KOPT-K1 (cell line): Measurements from ENCODE around the gene RGS3.
A peak's percentile ranks its signal among the peaks of the same experiment; 100 is the strongest.

Experiments
- H3K27ac ChIP-seq: fragments of 200-600 bp; sonication (generic); 2 replicates; pipeline ENCODE4 v1.5.1; 2016; ENCODE audit warnings: antibody characterized with exemption, mild to moderate bottlenecking, low read depth, low read length; ENCODE audit not compliant: poor library complexity, severe bottlenecking
- H3K36me3 ChIP-seq: fragments of 200-600 bp; sonication (generic); 2 replicates; pipeline ENCODE4 v1.5.1; 2017; ENCODE audit warnings: antibody characterized with exemption, mild to moderate bottlenecking, low read length, moderate library complexity; ENCODE audit not compliant: insufficient read depth
- H3K9me3 ChIP-seq: fragments of 200-600 bp; sonication (generic); 2 replicates; pipeline ENCODE4 v1.5.1; 2017; ENCODE audit warnings: antibody characterized with exemption, low read length, mild to moderate bottlenecking; ENCODE audit not compliant: insufficient read depth, poor library complexity, severe bottlenecking

Gene RGS3

DNA sequence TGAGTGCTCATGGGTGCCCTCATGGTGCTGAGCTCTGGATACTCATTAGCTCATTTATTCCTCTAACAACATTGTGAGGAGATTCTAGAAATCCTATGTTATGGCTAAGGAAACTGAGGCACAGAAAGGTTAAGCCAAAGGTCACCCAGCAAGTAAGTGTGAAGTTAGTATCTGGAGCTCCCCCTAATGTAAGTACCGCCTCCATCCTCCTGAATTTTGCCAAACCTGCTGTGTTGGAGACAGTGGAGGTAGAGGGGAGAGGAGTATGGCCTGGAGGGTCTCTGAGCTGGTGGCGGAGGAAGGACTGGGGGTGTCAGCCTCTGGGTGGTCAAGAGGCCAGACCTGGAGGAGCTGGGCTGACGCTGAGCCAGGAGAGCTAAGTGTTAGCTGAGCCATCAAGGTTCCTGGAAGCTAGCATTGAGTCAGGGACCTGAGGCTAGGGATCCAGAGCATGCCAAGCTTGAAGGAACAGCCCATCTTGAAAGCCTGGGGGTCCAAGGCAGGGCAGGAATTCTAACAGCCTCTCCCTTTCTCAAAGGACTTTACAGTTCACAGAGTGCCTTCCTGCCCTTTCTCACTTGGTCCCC is 114.8 kb downstream of the RGS3 start:
- H3K27ac ChIP-seq: peak overlapping the region; percentile 97
- H3K36me3 ChIP-seq: peaks cover 12% of the 10 kb centered on the region; the same call in 1 of the 2 replicates
- no peaks in the 10 kb centered on the region for H3K9me3 ChIP-seq

DNA sequence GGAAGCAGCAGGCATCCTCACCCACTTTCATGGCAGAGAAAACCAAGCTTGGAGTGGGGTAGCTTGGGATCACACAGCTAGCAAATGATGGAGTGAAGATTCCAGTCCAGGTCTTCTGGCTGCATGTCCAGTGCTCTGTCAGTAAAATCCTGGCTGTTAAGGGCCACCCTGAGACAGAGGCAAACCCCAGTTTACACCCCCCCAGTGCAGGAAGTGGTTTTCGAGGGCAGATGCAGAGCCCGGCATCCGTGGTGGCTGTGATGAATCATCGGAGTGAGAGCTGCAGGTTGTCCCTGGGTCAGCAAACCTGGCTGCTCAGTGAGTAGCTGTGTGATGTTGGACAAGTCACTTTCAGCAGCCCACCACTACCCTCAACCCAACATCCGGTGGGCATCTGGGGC is 115.4 kb downstream of the RGS3 start:
- Histone ChIP-seq H3K36me3 (peaks cover 17% of the 10 kb centered on the region; the same call in 1 of the 2 replicates), H3K9me3 (no peaks in the 10 kb centered on the region), H3K27ac (peak overlapping the region; percentile 97)

DNA sequence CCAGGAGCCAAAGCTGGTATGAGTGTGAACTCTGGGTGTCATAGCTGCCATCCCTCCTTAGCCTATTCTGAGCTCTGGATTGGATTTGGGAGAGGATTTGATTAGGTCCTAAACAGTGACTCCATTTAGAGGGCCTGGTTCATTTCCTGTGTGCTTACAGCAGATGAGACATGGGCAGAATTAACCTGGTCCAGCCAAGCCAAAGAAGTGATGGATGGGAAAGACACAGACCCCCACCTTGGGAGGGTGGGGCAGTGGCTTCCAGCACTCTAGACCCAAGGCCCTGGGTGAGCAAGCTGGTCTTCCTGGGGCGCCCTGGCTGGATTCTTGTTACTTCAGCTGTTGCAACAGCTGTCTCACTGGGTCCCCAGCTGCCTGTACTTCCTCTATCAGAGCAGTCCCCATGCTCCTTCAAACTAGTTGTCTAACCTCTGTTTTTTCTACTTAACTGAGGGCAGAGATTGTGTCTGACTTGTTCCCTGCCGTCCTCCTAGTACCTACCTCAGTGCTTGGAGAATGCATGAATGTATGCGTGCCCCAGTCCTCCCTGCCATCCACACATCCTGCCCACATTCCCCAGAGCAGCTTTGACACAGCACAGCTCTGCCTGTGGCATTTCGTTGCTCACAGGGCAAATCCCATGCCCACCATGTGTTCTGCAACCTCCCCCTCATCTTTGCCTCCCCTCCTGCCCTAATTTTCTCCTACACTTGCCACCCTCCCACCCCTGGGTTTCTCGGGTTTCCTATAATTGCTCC is 115.9 kb downstream of the RGS3 start:
- H3K9me3 ChIP-seq: no peaks in the 10 kb centered on the region
- H3K27ac ChIP-seq: peak overlapping the region; percentile 97
- peaks cover 22% of the 10 kb centered on the region for H3K36me3 ChIP-seq

DNA sequence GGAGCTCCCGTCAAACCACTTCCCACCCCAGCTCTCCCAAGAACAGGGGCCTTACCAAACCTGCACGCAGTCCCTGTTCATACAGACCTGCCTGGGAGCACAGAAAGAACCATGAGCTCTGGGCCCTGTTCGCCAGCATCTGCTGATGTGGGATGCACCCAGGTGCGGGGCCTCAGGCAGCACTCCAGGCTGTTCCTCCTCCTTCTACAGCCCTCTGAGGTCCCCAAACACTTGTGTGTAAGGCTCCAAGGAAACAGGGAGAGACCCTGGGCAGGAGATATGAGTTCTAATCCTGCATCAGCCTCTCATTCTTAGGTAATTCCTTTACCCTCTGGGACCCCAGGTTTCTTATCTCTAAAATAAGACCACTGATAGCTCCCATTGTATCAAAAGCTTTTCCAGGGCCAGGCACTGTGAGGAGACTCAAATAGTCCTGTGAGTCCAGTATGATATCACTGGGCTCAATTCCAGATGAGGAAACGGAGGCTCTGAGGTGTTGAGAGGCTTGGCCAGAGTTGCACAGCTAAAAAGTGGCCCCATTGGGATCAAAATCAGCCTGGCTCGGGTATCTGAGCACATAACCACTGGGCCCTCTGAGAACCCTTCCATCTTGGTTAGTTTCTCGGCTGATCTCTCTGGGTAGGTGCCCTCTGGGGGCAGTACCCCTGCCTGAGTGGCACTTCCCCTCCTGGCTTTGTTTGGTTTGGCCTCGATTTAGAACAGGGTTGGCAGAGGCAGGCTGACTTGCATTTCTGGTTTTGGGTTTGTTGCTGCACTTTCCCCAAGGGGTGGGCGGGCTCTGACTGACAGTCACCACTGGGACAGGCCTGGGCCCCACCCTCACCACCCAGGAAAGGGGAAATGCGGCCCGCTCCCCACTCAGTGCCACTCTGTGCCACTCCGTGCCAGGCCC is 116.8 kb downstream of the RGS3 start:
- Histone ChIP-seq H3K27ac (peak overlapping the region; percentile 97), H3K9me3 (no peaks in the 10 kb centered on the region), H3K36me3 (peaks cover 31% of the 10 kb centered on the region)

DNA sequence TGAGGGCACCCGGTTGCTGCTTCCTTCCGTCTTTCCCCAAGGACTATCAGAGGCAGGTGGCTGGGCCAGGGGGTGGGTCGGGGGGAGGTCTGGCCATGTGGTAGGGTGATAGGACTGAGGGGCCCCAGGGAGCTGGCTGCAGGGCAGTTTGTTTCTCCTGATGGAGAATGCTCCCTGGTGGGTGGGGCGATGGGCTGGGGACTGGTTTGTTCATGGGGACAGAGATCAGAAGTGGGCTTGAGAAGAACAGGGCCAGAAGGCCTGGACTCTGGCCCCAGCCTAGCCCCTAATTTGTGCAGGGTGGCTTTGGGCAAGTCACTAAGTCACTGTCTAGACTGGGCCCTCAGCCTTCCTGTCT is 117.4 kb downstream of the RGS3 start:
- Histone ChIP-seq H3K27ac (peak overlapping the region; percentile 97), H3K9me3 (no peaks in the 10 kb centered on the region)

DNA sequence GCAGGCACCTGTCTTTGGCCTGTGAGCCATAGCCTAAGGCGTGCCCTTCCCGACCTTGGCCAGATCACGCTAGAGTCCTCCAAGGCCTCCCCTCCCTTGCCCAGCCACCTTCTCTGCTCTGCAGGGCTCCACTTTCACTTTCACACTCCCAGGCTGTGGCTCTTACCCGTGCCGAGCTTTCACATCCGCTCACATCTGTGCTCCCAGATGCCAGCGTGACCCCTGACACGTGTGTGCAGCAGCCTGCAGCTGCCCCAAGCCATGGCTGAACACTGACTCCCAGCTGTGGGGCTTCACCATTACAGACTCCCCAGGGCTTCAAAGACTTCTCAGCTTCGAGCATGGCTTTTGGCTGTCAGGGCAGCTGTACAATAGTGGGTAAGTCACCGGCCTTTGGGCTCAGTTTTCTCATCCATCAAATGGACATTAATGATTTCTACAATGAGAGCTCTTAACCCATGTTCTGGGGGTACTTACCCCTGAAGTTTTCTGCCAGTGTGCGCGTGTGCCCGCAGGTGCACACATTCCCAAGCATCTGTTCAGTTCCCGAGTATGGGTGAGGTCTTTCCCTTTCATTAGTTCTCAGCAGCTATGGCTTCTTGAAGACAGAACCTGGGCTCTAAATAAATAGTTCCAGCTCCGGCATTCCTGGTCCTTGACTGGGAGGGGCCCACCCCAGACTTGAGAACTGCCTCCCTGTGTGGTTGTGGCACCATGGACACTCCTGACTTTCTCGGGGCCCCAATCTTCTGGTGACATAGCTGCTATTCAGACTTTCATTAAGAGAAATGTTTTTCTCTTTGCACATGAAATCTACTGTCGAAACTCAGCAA is 118.6 kb downstream of the RGS3 start:
- Histone ChIP-seq H3K36me3 (peaks cover 49% of the 10 kb centered on the region), H3K9me3 (no peaks in the 10 kb centered on the region), H3K27ac (peak overlapping the region; percentile 97)

More for the DNA sequence above, 117.4 kb downstream of the RGS3 start:
- peaks cover 37% of the 10 kb centered on the region for H3K36me3 ChIP-seq

DNA sequence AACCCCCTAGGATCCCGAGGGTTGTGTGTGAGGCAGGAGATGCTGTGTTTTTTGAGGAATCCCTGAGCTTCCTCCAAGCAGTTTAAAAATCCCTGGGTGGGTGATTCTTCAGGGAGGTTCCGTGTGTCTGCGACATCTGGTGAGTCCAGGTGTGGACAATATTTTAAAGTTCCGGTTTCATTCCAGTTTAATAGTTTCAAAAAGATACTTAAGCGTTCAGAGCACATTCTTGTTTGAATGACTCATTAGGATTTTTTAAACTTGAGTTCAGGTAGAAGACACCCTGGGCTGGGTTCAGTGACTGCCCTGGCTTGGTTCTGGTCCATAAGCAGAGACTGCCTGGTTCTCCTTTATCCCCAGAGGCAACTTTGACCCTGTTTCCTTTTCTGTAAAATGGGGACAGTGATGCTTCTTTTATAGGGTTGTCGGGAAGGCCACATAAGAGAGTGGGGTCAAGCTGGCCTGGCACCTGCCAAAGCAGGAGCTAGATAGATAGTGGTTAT is 119.2 kb downstream of the RGS3 start:
- Histone ChIP-seq H3K27ac (peak overlapping the region; percentile 97), H3K36me3 (peaks cover 55% of the 10 kb centered on the region), H3K9me3 (no peaks in the 10 kb centered on the region)

DNA sequence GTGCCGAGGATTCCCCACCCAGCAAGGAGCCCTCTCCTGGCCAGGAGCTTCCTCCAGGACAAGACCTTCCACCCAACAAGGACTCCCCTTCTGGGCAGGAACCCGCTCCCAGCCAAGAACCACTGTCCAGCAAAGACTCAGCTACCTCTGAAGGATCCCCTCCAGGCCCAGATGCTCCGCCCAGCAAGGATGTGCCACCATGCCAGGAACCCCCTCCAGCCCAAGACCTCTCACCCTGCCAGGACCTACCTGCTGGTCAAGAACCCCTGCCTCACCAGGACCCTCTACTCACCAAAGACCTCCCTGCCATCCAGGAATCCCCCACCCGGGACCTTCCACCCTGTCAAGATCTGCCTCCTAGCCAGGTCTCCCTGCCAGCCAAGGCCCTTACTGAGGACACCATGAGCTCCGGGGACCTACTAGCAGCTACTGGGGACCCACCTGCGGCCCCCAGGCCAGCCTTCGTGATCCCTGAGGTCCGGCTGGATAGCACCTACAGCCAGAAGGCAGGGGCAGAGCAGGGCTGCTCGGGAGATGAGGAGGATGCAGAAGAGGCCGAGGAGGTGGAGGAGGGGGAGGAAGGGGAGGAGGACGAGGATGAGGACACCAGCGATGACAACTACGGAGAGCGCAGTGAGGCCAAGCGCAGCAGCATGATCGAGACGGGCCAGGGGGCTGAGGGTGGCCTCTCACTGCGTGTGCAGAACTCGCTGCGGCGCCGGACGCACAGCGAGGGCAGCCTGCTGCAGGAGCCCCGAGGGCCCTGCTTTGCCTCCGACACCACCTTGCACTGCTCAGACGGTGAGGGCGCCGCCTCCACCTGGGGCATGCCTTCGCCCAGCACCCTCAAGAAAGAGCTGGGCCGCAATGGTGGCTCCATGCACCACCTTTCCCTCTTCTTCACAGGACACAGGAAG is 120.2 kb downstream of the RGS3 start:
- Histone ChIP-seq H3K27ac (no peak overlapping the region), H3K9me3 (no peaks in the 10 kb centered on the region), H3K36me3 (peaks cover 63% of the 10 kb centered on the region)

DNA sequence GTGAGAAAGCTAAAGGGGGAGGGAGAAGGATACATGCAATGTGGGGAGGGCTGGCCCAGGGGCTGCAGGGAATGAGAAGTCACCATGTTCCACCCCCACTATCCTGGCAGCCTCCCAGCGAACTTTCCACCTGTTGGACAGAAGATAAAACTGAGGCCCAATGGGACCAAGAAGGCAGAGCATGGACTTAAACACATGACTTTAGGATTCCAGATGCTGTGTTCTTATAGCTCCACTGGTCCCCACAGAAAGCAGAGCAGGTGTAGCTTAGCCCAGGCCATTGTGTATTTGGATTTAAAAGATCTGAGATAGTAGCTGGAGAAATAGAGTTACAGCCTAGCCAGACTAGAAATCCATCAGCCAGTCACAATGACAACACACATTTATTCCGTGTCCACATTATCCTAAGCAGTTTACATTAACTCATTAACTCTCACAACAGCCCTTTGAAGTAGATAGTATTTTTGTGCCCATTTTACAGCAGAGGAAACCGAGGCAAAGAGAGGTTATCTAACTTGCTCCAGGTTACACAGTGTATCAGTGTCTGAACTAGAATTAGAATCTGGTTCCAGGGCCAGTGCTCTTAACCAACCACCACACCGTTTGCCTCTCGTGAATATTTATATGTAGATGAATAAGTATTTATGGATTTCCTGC is 121.0 kb downstream of the RGS3 start:
- Histone ChIP-seq H3K9me3 (no peaks in the 10 kb centered on the region), H3K36me3 (peaks cover 63% of the 10 kb centered on the region), H3K27ac (no peak overlapping the region)

DNA sequence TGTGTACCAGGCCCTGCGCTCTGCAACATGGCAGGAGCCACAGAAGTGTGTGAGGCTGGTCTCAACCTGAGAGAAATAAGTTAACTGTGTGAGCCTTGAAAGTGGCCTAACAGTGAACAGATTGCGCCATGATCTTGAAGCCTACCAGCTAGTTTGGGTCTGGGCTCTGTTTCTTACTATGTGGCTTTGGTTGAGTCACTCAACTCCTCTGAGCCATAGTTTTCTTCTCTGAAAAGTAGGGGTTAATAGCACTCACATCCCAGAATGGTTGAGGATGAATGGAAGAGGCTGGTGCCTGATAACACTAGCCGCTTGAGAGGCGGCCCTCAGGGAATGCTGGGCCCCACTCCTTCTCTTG is 121.5 kb downstream of the RGS3 start:
- Histone ChIP-seq H3K27ac (no peak overlapping the region), H3K9me3 (no peaks in the 10 kb centered on the region), H3K36me3 (peaks cover 63% of the 10 kb centered on the region)

DNA sequence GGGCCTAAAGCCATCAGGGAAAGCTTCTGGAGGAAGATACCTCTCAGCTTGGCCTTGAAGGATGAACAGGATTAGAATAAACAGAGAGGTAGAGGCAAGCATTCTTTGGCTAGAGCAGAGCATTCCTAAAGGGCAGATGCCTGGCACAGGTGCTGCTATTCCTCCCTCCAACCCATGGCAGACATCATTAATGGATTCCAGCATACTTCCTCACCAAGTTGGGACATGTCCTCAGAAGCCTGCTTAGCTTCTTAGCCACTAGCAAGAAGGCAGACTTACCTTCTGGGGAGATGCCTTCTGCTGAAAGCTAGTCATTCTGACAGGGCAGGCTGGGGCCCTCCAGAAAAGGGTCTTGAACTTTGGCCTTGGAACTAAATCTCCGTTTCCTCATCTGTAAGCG is 122.0 kb downstream of the RGS3 start:
- no peaks in the 10 kb centered on the region for H3K9me3 ChIP-seq
- peaks cover 63% of the 10 kb centered on the region for H3K36me3 ChIP-seq
- H3K27ac ChIP-seq: no peak overlapping the region

DNA sequence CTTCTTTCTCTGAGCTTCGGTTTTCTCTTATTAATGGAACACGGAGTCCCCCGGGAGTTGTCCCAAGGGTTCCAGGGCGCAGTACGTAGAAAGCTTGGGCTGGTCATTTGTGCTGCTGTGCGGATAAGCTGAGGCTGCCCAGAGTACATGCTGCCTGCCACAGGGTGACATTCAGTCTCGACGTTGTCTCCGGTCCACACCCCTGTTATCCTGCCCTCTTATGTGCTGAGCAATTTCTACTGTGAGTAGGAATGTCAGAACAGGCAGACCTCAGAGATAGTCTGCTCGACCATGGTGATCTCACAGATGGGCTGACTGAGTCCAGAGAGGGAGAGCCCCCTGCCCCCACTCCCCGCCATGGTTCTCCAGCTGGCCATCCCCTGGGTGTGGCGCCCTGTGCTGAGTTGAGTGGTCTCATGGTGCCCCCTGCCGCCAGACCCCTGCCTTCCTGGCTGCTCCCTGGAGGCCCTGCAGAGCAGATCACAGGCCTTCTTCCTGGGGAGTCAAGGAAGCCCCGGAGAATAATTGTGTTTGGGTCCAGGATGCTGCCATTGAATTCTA is 124.0 kb downstream of the RGS3 start:
- Histone ChIP-seq H3K27ac (no peak overlapping the region), H3K36me3 (peaks cover 68% of the 10 kb centered on the region), H3K9me3 (no peaks in the 10 kb centered on the region)

DNA sequence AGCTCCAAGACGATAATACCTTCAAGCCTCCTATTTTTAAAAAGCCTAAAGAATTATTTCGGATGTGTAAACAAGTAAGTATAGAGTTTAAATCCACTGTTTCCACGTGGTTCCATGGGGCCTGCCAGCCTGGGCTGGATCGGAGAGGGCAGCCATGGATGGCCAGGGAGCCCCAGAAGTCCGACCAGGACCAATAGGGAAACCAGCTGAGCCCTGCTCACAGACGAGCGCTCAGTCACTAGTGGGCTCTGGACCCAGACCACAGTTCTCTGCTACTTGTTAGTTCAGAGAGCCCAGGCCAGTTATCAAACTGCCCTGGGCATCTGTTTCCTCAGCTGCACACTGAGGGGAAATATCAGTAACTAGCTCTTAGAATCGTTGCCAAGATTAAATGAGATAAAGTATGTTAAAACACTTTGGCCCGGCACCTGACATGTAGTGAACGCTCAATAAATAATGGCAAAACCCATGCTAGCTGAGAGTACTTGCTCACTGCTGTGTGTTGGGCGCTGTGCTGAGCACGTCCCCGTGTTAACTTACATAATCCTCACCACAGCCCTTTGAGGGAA is 124.8 kb downstream of the RGS3 start:
- Histone ChIP-seq H3K9me3 (no peaks in the 10 kb centered on the region), H3K36me3 (peaks cover 60% of the 10 kb centered on the region), H3K27ac (no peak overlapping the region)
